ENCODE data around the gene AIRE.

DNA sequence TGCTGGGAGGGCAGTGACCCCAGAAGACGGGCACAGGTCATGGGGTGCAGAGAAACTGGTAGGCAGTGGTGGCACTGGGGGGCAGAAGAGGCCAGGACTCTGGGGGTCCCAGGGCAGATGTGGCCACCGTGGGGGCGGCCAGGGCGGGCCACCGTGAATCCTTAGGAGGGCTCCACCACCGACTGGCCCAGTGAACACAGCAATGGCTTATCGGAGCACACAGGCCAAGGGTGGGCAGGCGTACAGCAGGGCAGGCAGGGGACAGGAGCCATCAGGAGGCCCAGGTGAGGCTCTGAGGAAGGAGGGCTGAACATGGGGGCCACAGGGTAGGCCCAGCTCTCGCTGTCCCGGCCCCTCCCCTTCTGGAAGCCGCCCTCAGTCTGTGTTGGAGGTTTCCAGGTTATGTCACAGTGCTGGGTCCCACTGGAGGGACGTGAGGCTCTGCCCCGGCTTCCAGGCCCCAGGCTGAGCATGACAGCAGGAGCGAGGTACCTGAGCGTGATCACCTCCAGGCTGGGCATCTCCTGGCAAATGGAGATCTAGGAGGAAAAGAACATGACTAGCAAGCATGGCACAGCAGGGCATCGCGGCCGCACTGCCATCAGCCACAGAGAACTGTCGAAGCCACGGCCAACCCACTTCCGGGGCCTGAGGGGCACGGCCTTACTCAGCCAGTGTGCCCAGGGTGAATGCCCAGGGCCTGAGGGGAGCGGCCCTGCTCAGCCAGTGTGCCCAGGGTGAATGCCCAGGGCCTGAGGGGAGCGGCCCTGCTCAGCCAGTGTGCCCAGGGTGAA is 49.8 kb downstream of the AIRE start:
- TF ChIP-seq, protein P1, sequence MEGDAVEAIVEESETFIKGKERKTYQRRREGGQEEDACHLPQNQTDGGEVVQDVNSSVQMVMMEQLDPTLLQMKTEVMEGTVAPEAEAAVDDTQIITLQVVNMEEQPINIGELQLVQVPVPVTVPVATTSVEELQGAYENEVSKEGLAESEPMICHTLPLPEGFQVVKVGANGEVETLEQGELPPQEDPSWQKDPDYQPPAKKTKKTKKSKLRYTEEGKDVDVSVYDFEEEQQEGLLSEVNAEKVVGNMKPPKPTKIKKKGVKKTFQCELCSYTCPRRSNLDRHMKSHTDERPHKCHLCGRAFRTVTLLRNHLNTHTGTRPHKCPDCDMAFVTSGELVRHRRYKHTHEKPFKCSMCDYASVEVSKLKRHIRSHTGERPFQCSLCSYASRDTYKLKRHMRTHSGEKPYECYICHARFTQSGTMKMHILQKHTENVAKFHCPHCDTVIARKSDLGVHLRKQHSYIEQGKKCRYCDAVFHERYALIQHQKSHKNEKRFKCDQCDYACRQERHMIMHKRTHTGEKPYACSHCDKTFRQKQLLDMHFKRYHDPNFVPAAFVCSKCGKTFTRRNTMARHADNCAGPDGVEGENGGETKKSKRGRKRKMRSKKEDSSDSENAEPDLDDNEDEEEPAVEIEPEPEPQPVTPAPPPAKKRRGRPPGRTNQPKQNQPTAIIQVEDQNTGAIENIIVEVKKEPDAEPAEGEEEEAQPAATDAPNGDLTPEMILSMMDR (IDR thresholded peaks at IDR 0.05), result no peak
- TF ChIP-seq POLR2A (IDR thresholded peaks at IDR 0.05), result no peak
